ENCODE measurements around the gene HTRA3.
"Not testable (repeated sequence)": the region's sequence is repeated elsewhere in the genome, so short reads cannot be mapped to it uniquely, and the experiment has no call there.

The HTRA3 gene

DNA sequence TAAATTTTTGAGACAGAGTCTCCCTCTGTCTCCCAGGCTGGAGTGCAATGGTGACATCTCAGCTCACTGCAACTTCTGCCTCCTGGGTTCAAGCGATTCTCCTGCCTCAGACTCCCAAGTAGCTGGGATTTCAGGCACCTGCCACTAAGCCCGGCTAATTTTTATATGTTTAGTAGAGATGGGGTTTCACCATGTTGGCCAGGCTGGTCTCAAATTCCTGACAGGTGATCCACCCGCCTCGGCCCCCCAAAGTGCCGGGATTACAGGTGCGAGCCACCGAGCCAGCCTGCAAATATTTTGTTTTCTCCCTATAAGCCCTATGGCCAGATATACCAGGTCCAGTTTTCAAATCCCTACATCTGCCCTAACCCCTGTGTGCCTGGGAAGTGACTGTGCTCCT lies 71.7 kb downstream of the HTRA3 start:
- not testable (repeated sequence) for H3K27ac ChIP-seq (ENCODE audit: low read depth, low read length); H3K9ac ChIP-seq (ENCODE audit: low read length in 5 of 5); H3K4me3 ChIP-seq (ENCODE audit: low read depth in 1 of 5, low read length in 5 of 5); H3K9me3 ChIP-seq (ENCODE audit: control insufficient read depth in 5 of 5, low read length in 5 of 5); H3K36me3 ChIP-seq (ENCODE audit: control insufficient read depth in 5 of 5, insufficient read depth in 5 of 5, low read length in 5 of 5)
- peaks cover 0 to 11% (median 3%) of the 10 kb centered on the region in 5 donors for H3K27me3 ChIP-seq (ENCODE audit: control insufficient read depth in 5 of 5, insufficient read depth in 4 of 5, low read length in 5 of 5)
- H3K4me1 ChIP-seq (ENCODE audit: control insufficient read depth in 5 of 5, insufficient read depth in 5 of 5, low read length in 5 of 5) = peaks cover 4 to 17% (median 13%) of the 10 kb centered on the region in 5 donors

DNA sequence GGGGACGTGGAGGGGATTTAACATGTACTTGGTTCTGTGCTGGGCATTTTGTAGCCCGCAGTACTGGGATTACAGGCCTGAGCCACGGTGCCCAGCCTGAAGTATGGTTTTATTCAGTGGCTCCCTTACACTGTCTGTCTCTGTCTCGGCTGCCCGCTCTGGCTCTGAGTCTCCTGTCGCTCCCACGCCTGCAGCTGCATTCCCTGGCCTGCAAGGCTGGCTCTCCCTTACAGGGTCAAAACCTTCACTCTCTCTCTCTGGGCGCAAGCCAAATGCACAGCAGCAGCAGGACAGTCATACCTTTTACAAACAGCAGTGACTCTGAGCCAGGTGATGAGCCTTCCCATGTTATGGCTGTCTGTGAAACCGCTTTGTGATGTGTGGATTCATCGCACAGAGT lies 72.1 kb downstream of the HTRA3 start:
- peaks cover 4 to 17% (median 13%) of the 10 kb centered on the region in 5 donors for H3K4me1 ChIP-seq (ENCODE audit: control insufficient read depth in 5 of 5, insufficient read depth in 5 of 5, low read length in 5 of 5)
- H3K27me3 ChIP-seq (ENCODE audit: control insufficient read depth in 5 of 5, insufficient read depth in 4 of 5, low read length in 5 of 5) = peaks cover 0 to 11% (median 3%) of the 10 kb centered on the region in 5 donors
- H3K27ac ChIP-seq (ENCODE audit: low read depth, low read length) = no peak overlapping the region
- peaks cover 0 to 2% (median 0%) of the 10 kb centered on the region in 5 donors for H3K9me3 ChIP-seq (ENCODE audit: control insufficient read depth in 5 of 5, low read length in 5 of 5)
- no peaks in the 10 kb centered on the region for H3K36me3 ChIP-seq (ENCODE audit: control insufficient read depth in 5 of 5, insufficient read depth in 5 of 5, low read length in 5 of 5)
- H3K9ac ChIP-seq (ENCODE audit: low read length in 5 of 5) = no peak overlapping the region
- no peak overlapping the region for H3K4me3 ChIP-seq (ENCODE audit: low read depth in 1 of 5, low read length in 5 of 5)

DNA sequence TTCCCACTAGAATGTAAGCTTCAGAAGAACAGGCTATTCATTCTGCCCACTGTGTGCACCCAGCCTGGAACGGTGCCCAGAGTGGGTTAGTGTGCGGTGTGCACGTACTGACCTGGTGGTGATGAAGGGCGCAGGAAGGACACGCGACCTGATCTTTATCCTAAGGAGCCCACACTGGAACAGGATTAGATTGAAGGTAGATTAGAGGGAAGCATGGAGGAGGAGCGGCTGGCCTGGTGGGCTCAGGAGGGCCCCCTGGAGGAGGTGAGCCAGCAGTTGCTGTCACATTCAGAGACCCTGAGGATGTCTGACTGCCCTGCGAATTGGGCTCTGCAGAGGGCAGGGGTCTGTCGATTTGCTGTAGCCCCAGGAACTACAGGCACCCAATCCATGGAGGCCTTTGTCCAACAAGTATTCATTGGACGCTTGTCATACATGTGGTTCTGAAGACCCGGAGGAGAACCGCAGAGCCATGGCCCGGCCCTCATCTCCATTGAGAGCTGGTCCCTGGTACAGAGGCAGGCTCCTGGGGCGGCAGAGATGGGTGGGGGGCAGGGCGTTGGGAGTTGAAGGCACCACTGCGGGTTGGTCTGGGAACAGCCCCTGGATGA lies 73.2 kb downstream of the HTRA3 start:
- Histone ChIP-seq H3K4me1 (ENCODE audit: control insufficient read depth in 5 of 5, insufficient read depth in 5 of 5, low read length in 5 of 5) (peaks cover 4 to 17% (median 13%) of the 10 kb centered on the region in 5 donors), H3K9me3 (ENCODE audit: control insufficient read depth in 5 of 5, low read length in 5 of 5) (no peaks in the 10 kb centered on the region), H3K27ac (ENCODE audit: low read depth, low read length) (no peak overlapping the region)

DNA sequence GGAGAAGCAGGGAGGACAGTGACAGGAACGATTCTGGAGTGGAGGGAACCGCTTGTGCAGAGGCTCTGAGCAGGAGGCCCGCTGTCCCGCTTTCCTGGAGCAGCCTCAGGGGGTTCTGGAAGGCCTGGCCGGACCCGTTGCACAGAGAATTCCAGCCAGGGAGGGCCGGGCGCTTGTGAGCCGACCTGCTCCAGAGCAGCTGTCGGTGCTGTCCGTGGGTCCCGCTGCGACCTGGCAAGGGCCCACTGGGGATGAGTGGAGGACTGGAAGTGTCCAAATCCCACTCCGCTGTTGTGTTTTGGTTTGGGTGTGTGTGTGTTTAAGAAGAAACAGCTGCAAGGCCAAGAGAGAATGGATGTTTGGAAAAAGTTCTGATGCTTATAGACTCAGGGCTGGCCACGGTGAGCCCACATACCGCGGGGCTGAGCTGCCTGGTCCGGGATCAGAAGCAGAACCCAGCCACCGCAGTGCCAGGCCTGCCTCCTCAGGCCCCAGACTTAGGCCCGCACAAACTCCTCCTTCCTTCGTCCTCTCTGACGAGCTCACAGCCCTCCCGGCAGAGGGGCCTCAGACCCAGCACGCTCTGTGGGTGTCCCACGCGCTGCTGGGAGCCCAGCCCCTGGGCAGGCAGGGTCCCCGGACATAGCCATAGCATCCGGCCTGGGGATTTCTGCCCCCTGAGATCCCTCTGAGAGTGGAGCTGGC lies 73.9 kb downstream of the HTRA3 start:
- Histone ChIP-seq H3K27ac (ENCODE audit: low read depth, low read length) (no peak overlapping the region), H3K36me3 (ENCODE audit: control insufficient read depth in 5 of 5, insufficient read depth in 5 of 5, low read length in 5 of 5) (no peaks in the 10 kb centered on the region), H3K9me3 (ENCODE audit: control insufficient read depth in 5 of 5, low read length in 5 of 5) (no peaks in the 10 kb centered on the region), H3K27me3 (ENCODE audit: control insufficient read depth in 5 of 5, insufficient read depth in 4 of 5, low read length in 5 of 5) (peaks cover 0 to 15% (median 3%) of the 10 kb centered on the region in 5 donors), H3K4me1 (ENCODE audit: control insufficient read depth in 5 of 5, insufficient read depth in 5 of 5, low read length in 5 of 5) (peaks cover 4 to 17% (median 13%) of the 10 kb centered on the region in 5 donors), H3K4me3 (ENCODE audit: low read depth in 1 of 5, low read length in 5 of 5) (no peak overlapping the region), H3K9ac (ENCODE audit: low read length in 5 of 5) (no peak overlapping the region)

More for the DNA sequence above, 73.2 kb downstream of the HTRA3 start:
- Histone ChIP-seq H3K36me3 (ENCODE audit: control insufficient read depth in 5 of 5, insufficient read depth in 5 of 5, low read length in 5 of 5) (no peaks in the 10 kb centered on the region), H3K9ac (ENCODE audit: low read length in 5 of 5) (no peak overlapping the region), H3K27me3 (ENCODE audit: control insufficient read depth in 5 of 5, insufficient read depth in 4 of 5, low read length in 5 of 5) (peaks cover 0 to 15% (median 3%) of the 10 kb centered on the region in 5 donors), H3K4me3 (ENCODE audit: low read depth in 1 of 5, low read length in 5 of 5) (no peak overlapping the region)

DNA sequence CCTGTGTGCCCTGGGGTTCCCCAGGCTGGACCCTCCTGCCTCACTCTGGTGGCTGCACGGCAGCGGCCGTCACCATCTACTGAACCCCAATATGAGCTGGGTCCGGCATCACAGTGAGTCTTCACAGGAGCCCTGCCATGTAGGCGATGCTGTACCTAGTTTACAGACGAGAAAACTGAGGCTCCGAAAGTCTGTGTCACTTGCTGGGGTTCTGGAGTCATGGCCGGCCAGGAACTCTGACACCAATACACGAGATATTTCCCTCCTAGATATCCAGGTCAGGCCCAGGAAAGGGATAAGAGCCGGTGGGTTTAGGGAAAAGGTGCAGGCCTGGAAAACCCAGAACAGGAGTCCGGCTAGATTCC lies 74.4 kb downstream of the HTRA3 start:
- H3K4me3 ChIP-seq (ENCODE audit: low read depth in 1 of 5, low read length in 5 of 5) = no peak overlapping the region
- peaks cover 0 to 15% (median 3%) of the 10 kb centered on the region in 5 donors for H3K27me3 ChIP-seq (ENCODE audit: control insufficient read depth in 5 of 5, insufficient read depth in 4 of 5, low read length in 5 of 5)
- peaks cover 4 to 17% (median 13%) of the 10 kb centered on the region in 5 donors for H3K4me1 ChIP-seq (ENCODE audit: control insufficient read depth in 5 of 5, insufficient read depth in 5 of 5, low read length in 5 of 5)
- no peaks in the 10 kb centered on the region for H3K36me3 ChIP-seq (ENCODE audit: control insufficient read depth in 5 of 5, insufficient read depth in 5 of 5, low read length in 5 of 5)
- no peak overlapping the region for H3K9ac ChIP-seq (ENCODE audit: low read length in 5 of 5)
- no peaks in the 10 kb centered on the region for H3K9me3 ChIP-seq (ENCODE audit: control insufficient read depth in 5 of 5, low read length in 5 of 5)
- no peak overlapping the region for H3K27ac ChIP-seq (ENCODE audit: low read depth, low read length)

DNA sequence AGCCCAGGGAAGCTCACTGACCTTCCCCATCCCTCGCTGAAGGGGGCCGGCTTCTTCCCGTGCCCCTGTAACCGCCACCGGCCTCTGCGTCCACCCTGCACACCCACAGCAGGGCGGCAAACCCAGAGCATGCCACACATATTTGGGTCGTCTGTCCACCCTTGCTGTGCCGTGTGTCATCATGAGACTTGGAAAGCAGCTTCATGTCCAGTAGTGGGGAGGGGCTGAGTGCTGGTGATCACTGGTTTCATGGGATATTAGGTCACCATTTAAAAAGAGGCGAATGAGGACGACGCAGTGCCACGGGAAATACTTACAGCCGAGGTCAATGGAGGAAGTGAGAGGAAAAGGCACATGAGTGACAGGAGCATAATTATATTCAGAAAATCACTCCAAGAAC lies 74.8 kb downstream of the HTRA3 start:
- Histone ChIP-seq H3K9me3 (ENCODE audit: control insufficient read depth in 5 of 5, low read length in 5 of 5) (no peaks in the 10 kb centered on the region), H3K9ac (ENCODE audit: low read length in 5 of 5) (no peak overlapping the region), H3K4me1 (ENCODE audit: control insufficient read depth in 5 of 5, insufficient read depth in 5 of 5, low read length in 5 of 5) (peaks cover 4 to 17% (median 13%) of the 10 kb centered on the region in 5 donors), H3K36me3 (ENCODE audit: control insufficient read depth in 5 of 5, insufficient read depth in 5 of 5, low read length in 5 of 5) (no peaks in the 10 kb centered on the region), H3K27me3 (ENCODE audit: control insufficient read depth in 5 of 5, insufficient read depth in 4 of 5, low read length in 5 of 5) (peaks cover 0 to 15% (median 3%) of the 10 kb centered on the region in 5 donors), H3K4me3 (ENCODE audit: low read depth in 1 of 5, low read length in 5 of 5) (no peak overlapping the region), H3K27ac (ENCODE audit: low read depth, low read length) (no peak overlapping the region)

DNA sequence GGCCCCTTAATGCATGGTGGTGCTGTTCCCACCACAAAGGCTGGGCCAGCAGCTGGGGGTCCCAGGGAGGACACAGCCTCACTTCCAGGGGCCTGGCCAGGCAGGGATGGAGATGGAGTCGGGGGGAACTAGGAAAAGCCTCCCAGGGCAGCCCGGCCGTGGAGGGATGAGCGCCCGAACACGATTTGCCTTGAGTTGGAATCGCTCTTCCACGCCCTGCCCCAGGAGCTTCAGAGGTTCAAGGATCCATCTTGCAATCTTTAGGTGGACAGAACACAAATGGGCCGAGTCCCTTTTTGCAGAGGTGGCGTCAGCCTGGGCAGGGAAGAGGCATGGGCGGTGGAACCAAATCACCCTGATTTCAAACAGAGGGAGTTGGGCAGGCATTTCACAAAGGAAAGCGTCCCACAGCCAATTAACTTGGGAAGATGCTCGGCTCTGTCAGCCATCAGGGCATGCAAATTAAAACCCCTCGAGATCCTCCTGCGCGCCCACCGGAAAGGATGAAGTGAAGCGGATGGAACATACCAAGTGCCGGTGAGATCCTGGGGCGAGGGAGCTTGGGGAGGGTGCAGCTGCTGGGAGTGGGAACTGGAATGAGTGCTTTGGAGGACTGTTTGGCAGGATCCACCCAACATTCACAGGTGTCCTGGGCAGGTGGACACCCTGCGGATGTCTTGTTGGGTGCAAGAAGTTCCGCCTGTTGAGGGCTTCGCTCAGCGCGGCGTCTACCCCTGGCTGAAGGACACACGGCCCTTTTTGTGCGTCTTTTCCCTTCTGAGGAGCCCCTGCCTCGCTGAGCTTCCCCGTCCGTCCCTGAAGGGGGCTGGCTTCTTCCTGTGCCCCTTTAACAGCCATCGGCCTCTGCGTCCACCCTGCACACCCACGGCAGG lies 75.7 kb downstream of the HTRA3 start:
- Histone ChIP-seq H3K9me3 (ENCODE audit: control insufficient read depth in 5 of 5, low read length in 5 of 5) (no peaks in the 10 kb centered on the region), H3K36me3 (ENCODE audit: control insufficient read depth in 5 of 5, insufficient read depth in 5 of 5, low read length in 5 of 5) (no peaks in the 10 kb centered on the region), H3K4me3 (ENCODE audit: low read depth in 1 of 5, low read length in 5 of 5) (no peak overlapping the region), H3K9ac (ENCODE audit: low read length in 5 of 5) (no peak overlapping the region), H3K27ac (ENCODE audit: low read depth, low read length) (no peak overlapping the region), H3K27me3 (ENCODE audit: control insufficient read depth in 5 of 5, insufficient read depth in 4 of 5, low read length in 5 of 5) (peaks cover 0 to 15% (median 3%) of the 10 kb centered on the region in 5 donors), H3K4me1 (ENCODE audit: control insufficient read depth in 5 of 5, insufficient read depth in 5 of 5, low read length in 5 of 5) (peaks cover 4 to 24% (median 19%) of the 10 kb centered on the region in 5 donors)

DNA sequence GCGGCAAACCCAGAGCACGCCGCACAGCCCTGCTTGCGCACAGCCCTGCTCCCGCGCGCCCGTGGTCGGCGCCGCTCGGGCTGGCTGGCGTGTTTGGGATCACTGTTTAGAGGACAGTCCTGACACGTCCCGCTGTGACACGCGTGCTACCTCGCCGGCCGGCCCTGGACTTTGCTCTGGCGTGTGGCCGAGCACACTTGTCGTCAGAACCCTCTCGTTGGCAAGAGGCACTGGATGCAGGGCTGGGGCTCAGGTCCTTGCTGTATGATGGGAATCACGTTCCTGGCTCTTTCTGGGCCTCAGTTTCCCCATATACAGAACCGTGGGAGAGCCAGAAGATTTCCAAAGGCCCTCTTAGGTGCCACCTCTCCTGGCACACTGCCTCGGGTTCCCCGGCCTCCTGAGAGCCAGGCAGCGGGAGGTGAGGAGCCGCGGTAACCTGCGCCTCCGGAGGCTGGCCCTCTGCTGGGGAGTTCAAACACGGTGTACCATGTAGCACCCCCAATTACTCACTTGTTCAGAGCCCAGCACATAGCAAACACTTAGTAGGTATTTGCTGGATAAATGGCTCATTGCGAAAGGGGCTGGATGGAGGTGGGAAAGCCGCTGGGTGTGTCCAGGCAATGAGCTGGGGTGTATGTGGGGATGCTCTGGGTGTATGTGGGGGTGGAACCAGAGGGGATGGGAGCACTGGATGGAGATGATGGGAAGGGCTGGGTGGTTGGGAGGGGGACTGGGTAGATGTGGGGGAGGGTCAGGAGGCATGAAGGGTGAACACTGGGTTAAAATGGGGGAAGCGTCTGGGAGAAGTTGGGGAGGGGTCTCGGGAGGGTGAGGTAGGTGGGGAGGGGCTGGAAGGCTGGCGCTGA lies 76.6 kb downstream of the HTRA3 start:
- H3K9ac ChIP-seq (ENCODE audit: low read length in 5 of 5) = no peak overlapping the region
- no peaks in the 10 kb centered on the region for H3K9me3 ChIP-seq (ENCODE audit: control insufficient read depth in 5 of 5, low read length in 5 of 5)

DNA sequence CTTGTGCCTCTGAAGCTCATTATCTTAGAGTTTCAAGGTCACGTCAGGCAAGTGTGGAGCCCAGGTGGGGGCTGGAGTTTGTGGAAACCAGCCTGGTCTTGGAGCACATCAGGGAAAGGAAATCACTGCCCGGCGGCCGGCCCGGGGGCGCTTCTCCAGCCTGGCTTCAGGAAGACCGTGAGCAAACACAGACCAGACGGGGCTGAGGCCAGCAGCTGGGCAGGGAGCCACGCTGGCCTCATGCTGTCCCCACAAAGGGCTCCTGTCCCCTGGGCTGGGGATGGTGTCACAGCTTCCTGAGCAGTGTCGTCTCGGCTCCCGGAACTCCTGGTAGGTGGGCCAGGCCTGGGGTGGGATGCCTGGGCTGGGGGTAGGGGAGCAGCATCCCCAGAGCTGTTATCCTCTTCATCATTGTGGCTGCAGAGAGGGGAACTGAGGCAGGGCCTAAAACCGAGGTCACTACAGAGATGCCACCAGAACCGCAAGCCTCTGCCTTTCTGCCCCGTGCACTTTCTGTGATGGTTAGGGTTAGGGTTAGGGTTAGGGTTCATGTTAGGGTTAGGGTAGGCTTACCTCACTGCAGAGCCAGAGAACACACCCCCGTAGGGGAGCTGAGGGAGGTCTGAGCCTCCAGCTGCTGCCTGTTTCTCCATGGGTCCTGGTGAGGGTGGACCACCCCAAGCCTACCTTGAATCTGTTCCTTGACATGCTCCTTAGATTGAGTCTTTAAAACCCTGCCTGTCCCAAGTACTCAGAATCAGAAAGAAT lies 77.5 kb downstream of the HTRA3 start:
- no peak overlapping the region for H3K9ac ChIP-seq (ENCODE audit: low read length in 5 of 5)

More for the DNA sequence above, 76.6 kb downstream of the HTRA3 start:
- Histone ChIP-seq H3K27ac (ENCODE audit: low read depth, low read length) (no peak overlapping the region), H3K4me1 (ENCODE audit: control insufficient read depth in 5 of 5, insufficient read depth in 5 of 5, low read length in 5 of 5) (peaks cover 4 to 22% (median 16%) of the 10 kb centered on the region in 5 donors), H3K27me3 (ENCODE audit: control insufficient read depth in 5 of 5, insufficient read depth in 4 of 5, low read length in 5 of 5) (peaks cover 0 to 15% (median 3%) of the 10 kb centered on the region in 5 donors), H3K36me3 (ENCODE audit: control insufficient read depth in 5 of 5, insufficient read depth in 5 of 5, low read length in 5 of 5) (no peaks in the 10 kb centered on the region), H3K4me3 (ENCODE audit: low read depth in 1 of 5, low read length in 5 of 5) (no peak overlapping the region)

More for the DNA sequence above, 77.5 kb downstream of the HTRA3 start:
- no peaks in the 10 kb centered on the region for H3K36me3 ChIP-seq (ENCODE audit: control insufficient read depth in 5 of 5, insufficient read depth in 5 of 5, low read length in 5 of 5)
- no peaks in the 10 kb centered on the region for H3K9me3 ChIP-seq (ENCODE audit: control insufficient read depth in 5 of 5, low read length in 5 of 5)
- peaks cover 0 to 15% (median 3%) of the 10 kb centered on the region in 5 donors for H3K27me3 ChIP-seq (ENCODE audit: control insufficient read depth in 5 of 5, insufficient read depth in 4 of 5, low read length in 5 of 5)
- H3K4me1 ChIP-seq (ENCODE audit: control insufficient read depth in 5 of 5, insufficient read depth in 5 of 5, low read length in 5 of 5) = peaks cover 0 to 17% (median 12%) of the 10 kb centered on the region in 5 donors
- H3K27ac ChIP-seq (ENCODE audit: low read depth, low read length) = no peak overlapping the region
- H3K4me3 ChIP-seq (ENCODE audit: low read depth in 1 of 5, low read length in 5 of 5) = no peak overlapping the region

All from subcutaneous abdominal adipose tissue (tissue), 5 donors.